CD14-positive monocyte (primary cell): ENCODE data around the gene SBK1. TPM values are rescaled to one million over a fixed set of nuclear protein-coding genes. Genes with fewer than 3 reads are reported as not detected.

Experiments
- DNase-seq, 3 donors: peaks; one replicate each; pipeline ENCODE4 v3.0.0-alpha.2; 2011 to 2022
- H2AFZ ChIP-seq: 2 replicates; pipeline ENCODE4 v1.6.0; 2012; ENCODE audit warnings: mild to moderate bottlenecking, low read depth, low read length, inconsistent platforms; ENCODE audit not compliant: insufficient read depth, poor library complexity, severe bottlenecking
- H3K27ac ChIP-seq, 2 donors: 1 replicate in 1 of 2; 2 replicates in 1 of 2; pipeline ENCODE4 v1.5.1; 2012 to 2013; ENCODE audit warnings: low read length in 2 of 2, control low read depth in 1 of 2, inconsistent platforms in 1 of 2, low read depth in 1 of 2, mild to moderate bottlenecking in 1 of 2
- H3K27me3 ChIP-seq, 2 donors: one replicate each; pipeline versions ENCODE4 v1.6.0 to v1.6.1; 2011 to 2013; ENCODE audit warnings: low read length in 2 of 2; ENCODE audit not compliant: control insufficient read depth in 2 of 2, insufficient read depth in 2 of 2
- H3K36me3 ChIP-seq, 2 donors: replicated peaks in 1 of 2; 1 replicate in 1 of 2; 2 replicates in 1 of 2; pipeline versions ENCODE4 v1.5.1 to v1.6.1; 2012 to 2013; ENCODE audit warnings: low read length in 2 of 2, control low read depth in 1 of 2, inconsistent platforms in 1 of 2, mild to moderate bottlenecking in 1 of 2; ENCODE audit not compliant: insufficient read depth in 2 of 2, control insufficient read depth in 1 of 2
- H3K4me1 ChIP-seq, 2 donors: 1 replicate in 1 of 2; 2 replicates in 1 of 2; pipeline versions ENCODE4 v1.5.1 to v1.6.1; 2012 to 2013; ENCODE audit warnings: low read length in 2 of 2, control low read depth in 1 of 2, inconsistent platforms in 1 of 2, mild to moderate bottlenecking in 1 of 2, moderate library complexity in 1 of 2; ENCODE audit not compliant: insufficient read depth in 2 of 2, control insufficient read depth in 1 of 2
- H3K4me2 ChIP-seq: replicated peaks from 2 replicates; pipeline ENCODE3; 2012; ENCODE audit warnings: low read length, moderate library complexity, mild to moderate bottlenecking; ENCODE audit not compliant: poor library complexity, severe bottlenecking; ENCODE audit errors: extremely low read depth
- H3K4me3 ChIP-seq, 3 experiments: fragments of 200-600 bp in 1 of 3; sonication (generic) in 1 of 3; replicated peaks in 1 of 3; 1 replicate in 2 of 3; 2 replicates in 1 of 3; pipeline ENCODE4 v1.5.1; 2011 to 2013; ENCODE audit warnings: low read length in 3 of 3, mild to moderate bottlenecking in 3 of 3, control low read depth in 2 of 3, low read depth in 2 of 3, inconsistent platforms in 1 of 3, moderate library complexity in 1 of 3
- H3K79me2 ChIP-seq: 2 replicates; pipeline ENCODE4 v1.6.0; 2012; ENCODE audit warnings: mild to moderate bottlenecking, control low read depth, inconsistent platforms, low read length, moderate library complexity; ENCODE audit not compliant: insufficient read depth
- H3K9ac ChIP-seq: 2 replicates; pipeline ENCODE4 v1.6.0; 2017; ENCODE audit warnings: low read length, mild to moderate bottlenecking; ENCODE audit not compliant: insufficient read depth, poor library complexity, severe bottlenecking
- H3K9me3 ChIP-seq, 2 donors: replicated peaks in 1 of 2; 1 replicate in 1 of 2; 2 replicates in 1 of 2; pipeline versions ENCODE4 v1.5.1 to v1.6.1; 2012 to 2013; ENCODE audit warnings: low read length in 2 of 2, control low read depth in 1 of 2; ENCODE audit not compliant: control insufficient read depth in 1 of 2, insufficient read depth in 1 of 2
- H4K20me1 ChIP-seq: 2 replicates; pipeline ENCODE4 v1.6.0; 2012; ENCODE audit warnings: mild to moderate bottlenecking, low read length, control low read depth, moderate library complexity; ENCODE audit not compliant: insufficient read depth
- H3K27ac Mint-ChIP-seq, 7 donors: one replicate each; pipeline ENCODE4 v1.8.0; 2020; ENCODE audit warnings: mild to moderate bottlenecking in 7 of 7, mixed read lengths in 7 of 7, moderate library complexity in 6 of 7, inconsistent platforms in 2 of 7
- H3K27me3 Mint-ChIP-seq, 3 donors: one replicate each; pipeline ENCODE4 v1.8.0; 2021 to 2022; ENCODE audit warnings: low read depth in 3 of 3, mild to moderate bottlenecking in 3 of 3, mixed read lengths in 3 of 3, moderate library complexity in 3 of 3, inconsistent platforms in 1 of 3
- H3K36me3 Mint-ChIP-seq, 2 donors: one replicate each; pipeline ENCODE4 v1.8.0; 2020; ENCODE audit warnings: mixed read lengths in 2 of 2, inconsistent platforms in 1 of 2, mild to moderate bottlenecking in 1 of 2
- H3K4me1 Mint-ChIP-seq: one replicate; pipeline ENCODE4 v1.8.0; 2020; ENCODE audit warnings: mild to moderate bottlenecking, mixed read lengths
- H3K4me3 Mint-ChIP-seq, 2 donors: one replicate each; pipeline ENCODE4 v1.8.0; 2020; ENCODE audit warnings: mild to moderate bottlenecking in 2 of 2, mixed read lengths in 2 of 2, moderate library complexity in 1 of 2
- H3K9me3 Mint-ChIP-seq, 7 donors: one replicate each; pipeline ENCODE4 v1.8.0; 2020 to 2022; ENCODE audit warnings: mixed read lengths in 7 of 7, mild to moderate bottlenecking in 6 of 7, moderate library complexity in 6 of 7, inconsistent platforms in 2 of 7
- CTCF ChIP-seq: fragments of 200-600 bp; IDR thresholded peaks from one replicate; pipeline ENCODE4 v1.8.0; 2022; ENCODE audit warnings: antibody characterized with exemption, mild to moderate bottlenecking
- WGBS: methylation state at CpG from one replicate; pipeline ENCODE4 v1.1.5; 2013; ENCODE audit warnings: missing lambda C conversion rate; ENCODE audit not compliant: insufficient coverage; 5-methylcytosine and 5-hydroxymethylcytosine counted together
- intact Hi-C, 2 donors: fragments of 100-400 bp; cut with micrococcal nuclease; formaldehyde crosslinking; loops; one replicate each; pipeline versions ENCODE4 v1.15.0 to v1.15.1; 2023
- polyA plus RNA-seq, 3 donors: library from polyadenylated mRNA; depleted of rRNA in 1 of 3; unstranded in 2 of 3; stranded (reverse) in 1 of 3; fragments of 300-500 nt in 2 of 3; fragments of >200 nt in 1 of 3; fragmentation: Illumina TruSeq in 2 of 3; gene quantifications; 1 replicate in 2 of 3; 2 replicates in 1 of 3; pipeline ENCODE4 v1.2.3, GENCODE V29; 2012 to 2021

The SBK1 gene
- polyA plus RNA-seq, 3 donors, result 0.04 TPM; not detected in 2

GRCh38 chr16:28255838-28256237, 36.5 kb upstream of the SBK1 start:
- Histone ChIP-seq H4K20me1 (no peaks in the 10 kb centered on the region), H3K36me3 (no peaks in the 10 kb centered on the region), H3K4me3 (no peak overlapping the region), H3K27me3 (no peaks in the 10 kb centered on the region), H3K4me2 (no peak overlapping the region), H3K9me3 (no peaks in the 10 kb centered on the region), H3K4me1 (no peaks in the 10 kb centered on the region), H3K79me2 (no peaks in the 10 kb centered on the region), H3K9ac (no peak overlapping the region), H3K27ac (no peak overlapping the region), H2AFZ (no peak overlapping the region)
- Mint-ChIP-seq H3K36me3 (no peaks in the 10 kb centered on the region), H3K9me3 (peaks cover 0 to 10% (median 6%) of the 10 kb centered on the region in 7 donors), H3K27me3 (peaks cover 0 to 9% (median 2%) of the 10 kb centered on the region in 3 donors), H3K4me1 (no peaks in the 10 kb centered on the region), H3K27ac (no peak overlapping the region), H3K4me3 (no peak overlapping the region)
- 96% methylated on average over 8 of the region's 12 CpGs for WGBS
- TF ChIP-seq CTCF, result no peak
- DNase-seq, result no peak
- intact Hi-C loops, result loop anchor here in 1 of 2 donors (10.0 kb wide), 1 partner anchor 1201 kb away; no protein-coding TSS in a partner anchor

GRCh38 chr16:28257256-28257655, 35.1 kb upstream of the SBK1 start:
- 95% methylated on average over 3 of the region's 4 CpGs for WGBS
- Histone ChIP-seq H3K9me3 (no peaks in the 10 kb centered on the region), H3K4me3 (no peak overlapping the region), H2AFZ (no peak overlapping the region), H3K4me1 (no peaks in the 10 kb centered on the region), H3K27me3 (no peaks in the 10 kb centered on the region), H4K20me1 (no peaks in the 10 kb centered on the region), H3K27ac (no peak overlapping the region), H3K36me3 (no peaks in the 10 kb centered on the region), H3K4me2 (no peak overlapping the region), H3K9ac (no peak overlapping the region), H3K79me2 (no peaks in the 10 kb centered on the region)
- Mint-ChIP-seq H3K36me3 (no peaks in the 10 kb centered on the region), H3K9me3 (peaks cover 0 to 7% (median 5%) of the 10 kb centered on the region in 7 donors), H3K27ac (no peak overlapping the region), H3K27me3 (peaks cover 4 to 6% (median 5%) of the 10 kb centered on the region in 3 donors), H3K4me1 (no peaks in the 10 kb centered on the region), H3K4me3 (no peak overlapping the region)
- no peak for DNase-seq
- intact Hi-C loops, result loop anchor here in 1 of 2 donors (10.0 kb wide), 1 partner anchor 1202 kb away; no protein-coding TSS in a partner anchor
- TF ChIP-seq CTCF, result no peak
